Tibial nerve (tissue), 3 donors: ENCODE data around the gene ULBP2.

Source experiments
- POLR2A ChIP-seq, 2 donors: fragments of 450-650 bp; IDR thresholded peaks; one replicate each; pipeline ENCODE4 v1.6.1; 2017; ENCODE audit warnings: antibody characterized with exemption in 2 of 2, mild to moderate bottlenecking in 2 of 2, moderate library complexity in 2 of 2
- TF ChIP-seq, protein P1 (sequence below), 5 experiments: fragments of 200-600 bp in 3 of 5; fragments of 450-650 bp in 2 of 5; sonication (generic) in 3 of 5; IDR thresholded peaks; one replicate each; pipeline ENCODE4 v1.5.1; 2016 to 2019; ENCODE audit warnings: antibody characterized with exemption in 5 of 5, mild to moderate bottlenecking in 3 of 5, moderate library complexity in 2 of 5

DNA sequence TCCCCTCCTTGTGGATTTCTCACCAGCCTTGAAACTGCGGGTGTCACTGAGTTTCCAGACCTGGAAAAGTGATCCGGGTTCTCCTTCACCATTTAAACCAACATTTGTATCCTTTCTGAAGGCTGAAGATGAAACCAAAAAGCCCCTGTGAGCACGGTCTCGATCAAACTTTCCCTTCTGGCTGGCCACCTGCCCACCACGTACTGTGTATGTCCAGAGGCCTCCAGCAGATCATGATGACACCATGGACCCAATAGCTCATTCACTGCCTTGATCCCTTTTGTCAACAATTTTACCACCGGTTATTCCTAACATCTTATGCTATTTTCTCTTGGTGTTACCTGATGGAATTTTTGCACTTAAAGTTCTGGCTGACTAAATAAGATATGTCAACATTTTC lies 37.5 kb downstream of the ULBP2 start:
- TF ChIP-seq, protein P1, sequence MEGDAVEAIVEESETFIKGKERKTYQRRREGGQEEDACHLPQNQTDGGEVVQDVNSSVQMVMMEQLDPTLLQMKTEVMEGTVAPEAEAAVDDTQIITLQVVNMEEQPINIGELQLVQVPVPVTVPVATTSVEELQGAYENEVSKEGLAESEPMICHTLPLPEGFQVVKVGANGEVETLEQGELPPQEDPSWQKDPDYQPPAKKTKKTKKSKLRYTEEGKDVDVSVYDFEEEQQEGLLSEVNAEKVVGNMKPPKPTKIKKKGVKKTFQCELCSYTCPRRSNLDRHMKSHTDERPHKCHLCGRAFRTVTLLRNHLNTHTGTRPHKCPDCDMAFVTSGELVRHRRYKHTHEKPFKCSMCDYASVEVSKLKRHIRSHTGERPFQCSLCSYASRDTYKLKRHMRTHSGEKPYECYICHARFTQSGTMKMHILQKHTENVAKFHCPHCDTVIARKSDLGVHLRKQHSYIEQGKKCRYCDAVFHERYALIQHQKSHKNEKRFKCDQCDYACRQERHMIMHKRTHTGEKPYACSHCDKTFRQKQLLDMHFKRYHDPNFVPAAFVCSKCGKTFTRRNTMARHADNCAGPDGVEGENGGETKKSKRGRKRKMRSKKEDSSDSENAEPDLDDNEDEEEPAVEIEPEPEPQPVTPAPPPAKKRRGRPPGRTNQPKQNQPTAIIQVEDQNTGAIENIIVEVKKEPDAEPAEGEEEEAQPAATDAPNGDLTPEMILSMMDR (IDR thresholded peaks at IDR 0.05): no peak
- no peak for TF ChIP-seq POLR2A (IDR thresholded peaks at IDR 0.05)
